IPS DF 4.7 (cell line): ENCODE data around the gene OXT.
"Not testable (repeated sequence)": the region's sequence is repeated elsewhere in the genome, so short reads cannot be mapped to it uniquely, and the experiment has no call there.

Experiments used
- DNase-seq: peaks from one replicate; pipeline ENCODE4 v3.0.0-alpha.2; 2013; ENCODE audit warnings: low spot score; ENCODE audit errors: extremely low read depth

Gene OXT

GRCh38 chr20:3109350-3110302, 38.2 kb downstream of the OXT start:
- DNase-seq, result no peak

GRCh38 chr20:3111507-3111906, 40.1 kb downstream of the OXT start:
- DNase-seq, result no peak

- no peak for DNase-seq
Observed at GRCh38 chr20:3111995-3112394, 40.6 kb downstream of the OXT start.

GRCh38 chr20:3115190-3116107, 44.0 kb downstream of the OXT start:
- DNase-seq, result no peak

GRCh38 chr20:3116341-3116740, 44.9 kb downstream of the OXT start:
- no peak for DNase-seq

GRCh38 chr20:3117839-3118379, 46.5 kb downstream of the OXT start:
- not testable (repeated sequence) for DNase-seq

GRCh38 chr20:3119044-3119443, 47.6 kb downstream of the OXT start:
- no peak for DNase-seq

GRCh38 chr20:3121271-3121911, 50.0 kb downstream of the OXT start:
- DNase-seq, result no peak
